Heart left ventricle (tissue), 16 donors: ENCODE data around the gene PTTG1IP. TPM values are rescaled to one million over a fixed set of nuclear protein-coding genes. Genes with fewer than 3 reads are reported as not detected.

Source experiments
- ATAC-seq, 4 donors: fragments of 200-7000 bp; cut with Tn5 transposase; one replicate each; pipeline ENCODE4 v1.9.1; 2020 to 2022; ENCODE audit warnings: moderate library complexity in 4 of 4, mild to moderate bottlenecking in 3 of 4, moderate number of reproducible peaks in 1 of 4
- DNase-seq, 5 donors: peaks; one replicate each; pipeline ENCODE4 v3.0.0-alpha.2; 2020
- H3K27ac ChIP-seq, 12 donors: fragments of 200-600 bp; sonication (generic) in 4 of 12; one replicate each; pipeline versions ENCODE4 v1.5.0 to v1.8.0; 2016 to 2022; ENCODE audit warnings: mild to moderate bottlenecking in 2 of 12
- H3K27me3 ChIP-seq, 9 donors: fragments of 200-600 bp; sonication (generic) in 2 of 9; one replicate each; pipeline versions ENCODE4 v1.5.1 to v1.8.0; 2016 to 2022; ENCODE audit warnings: mild to moderate bottlenecking in 3 of 9
- H3K36me3 ChIP-seq, 9 donors: fragments of 200-600 bp; sonication (generic) in 2 of 9; one replicate each; pipeline versions ENCODE4 v1.5.0 to v1.8.0; 2018 to 2022; ENCODE audit warnings: mild to moderate bottlenecking in 2 of 9
- H3K4me1 ChIP-seq, 12 donors: fragments of 200-600 bp; sonication (generic) in 4 of 12; one replicate each; pipeline versions ENCODE4 v1.5.0 to v1.8.0; 2016 to 2022; ENCODE audit warnings: mild to moderate bottlenecking in 3 of 12
- H3K4me3 ChIP-seq, 12 donors: fragments of 200-600 bp; sonication (generic) in 4 of 12; one replicate each; pipeline versions ENCODE4 v1.5.0 to v1.8.0; 2017 to 2022; ENCODE audit warnings: mild to moderate bottlenecking in 9 of 12, moderate library complexity in 4 of 12
- H3K9me3 ChIP-seq, 12 donors: fragments of 200-600 bp; sonication (generic) in 4 of 12; one replicate each; pipeline versions ENCODE4 v1.5.0 to v1.8.0; 2016 to 2022; ENCODE audit warnings: mild to moderate bottlenecking in 1 of 12
- POLR2A ChIP-seq, 2 donors: fragments of 450-650 bp; IDR thresholded peaks; one replicate each; pipeline ENCODE4 v1.6.1; 2017; ENCODE audit warnings: antibody characterized with exemption in 2 of 2, mild to moderate bottlenecking in 2 of 2, moderate library complexity in 2 of 2
- WGBS, 4 donors: extraction: QIAGEN DNeasy Blood & Tissue Kit in 2 of 4; methylation state at CpG; one replicate each; pipeline versions ENCODE4 v1.1.5 to v1.1.7; 2013 to 2018; 5-methylcytosine and 5-hydroxymethylcytosine counted together
- intact Hi-C, 10 donors: fragments of 100-400 bp; cut with DNase I; formaldehyde crosslinking; loops; one replicate each; pipeline versions ENCODE4 v1.11.1 to v1.14.2; 2022
- polyA plus RNA-seq, 2 donors: library from polyadenylated mRNA; stranded (reverse); fragments of 200-250 nt; gene quantifications; one replicate each; pipeline ENCODE4 v1.2.3, GENCODE V29; 2013
- total RNA-seq, 9 donors: library from RNA; depleted of rRNA in 2 of 9; stranded (reverse); fragments of >200 nt in 2 of 9; fragmentation: NEBNext Ultra II Directional in 3 of 9; extraction: Animal tissue kit (Norgen Biotek cat#: 25700) in 3 of 9; gene quantifications; one replicate each; pipeline versions ENCODE4 v1.1.0 to v1.2.4, GENCODE V29; 2016 to 2023
- TF ChIP-seq, protein P1 (sequence below), 12 donors: fragments of 200-600 bp; sonication (generic) in 4 of 12; IDR thresholded peaks; one replicate each; pipeline versions ENCODE4 v1.5.0 to v1.8.0; 2018 to 2022; ENCODE audit warnings: antibody characterized with exemption in 12 of 12, mild to moderate bottlenecking in 5 of 12
- donor health status: ischemic (EF 13 %, LVEDD 7.1; RV severe dilation, severe dysfunction).
- donor health status: healthy with polysubstance abuse.
- donor health status: DM: no; HTN: yes; CAD: no.
- donor health status: DM: no; HTN: no; CAD: no.
- donor health status: ischemic (EF 25% LVEDD 6.9; RV normal size, moderate dysfunction).
- donor health status: ischemic (EF 25% LVEDD 5.7; RV mildly dilated, moderate dysfunction).
- donor health status: healthy.
- donor health status: DM: yes; HTN: yes; CAD: no.
- donor health status: ischemic (EF 35%, LVEDD 5.7; RV mildly dilated, moderate dysfunction).
- donor health status: nonischemic (EF 11% LVEDD 7.7; RV severe dilation, severe dysfunction).
- donor health status: DM: yes; HTN: yes; CAD: no.
- donor health status: PGD.
- donor health status: ischemic (EF 29% LVEDD 5.4; RV normal size, mild dysfunction).
- donor health status: nonischemic (EF 23%, LVEDD 6.1; RV moderate dilation, normal function).

Gene PTTG1IP
- total and polyA plus RNA-seq, 11 donors, result 126 to 319 (median 172) TPM

DNA sequence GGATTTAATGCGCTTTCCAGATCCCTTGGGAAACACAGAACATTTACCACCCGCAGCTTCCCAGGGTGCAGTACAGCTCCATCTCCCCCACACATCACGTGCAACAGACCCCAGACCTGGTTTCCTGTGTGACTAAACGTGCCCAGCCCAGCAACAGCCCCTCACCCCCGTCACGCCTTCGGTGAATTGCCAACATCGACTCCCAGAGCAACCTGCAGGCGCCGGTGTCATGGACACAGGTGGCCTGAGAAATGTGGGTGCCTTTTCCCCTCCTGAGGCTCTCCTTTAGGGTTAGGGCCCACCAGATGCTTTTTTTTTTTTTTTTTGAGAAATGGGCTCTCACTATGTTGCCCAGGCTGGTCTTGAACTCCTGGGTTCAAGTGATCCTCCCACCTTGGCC, 31.4 kb downstream of the PTTG1IP start:
- Histone ChIP-seq H3K4me1 (peaks cover 0 to 21% (median 19%) of the 10 kb centered on the region in 12 donors), H3K9me3 (no peaks in the 10 kb centered on the region), H3K4me3 (no peak overlapping the region), H3K27ac (no peak overlapping the region), H3K27me3 (no peaks in the 10 kb centered on the region), H3K36me3 (no peaks in the 10 kb centered on the region)
- DNase-seq (no peak), ATAC-seq (no peak)
- 82 to 87% (median 84%) methylated on average over 10 of the region's 10 CpGs for WGBS, 4 donors
- intact Hi-C loops, result loop anchor here in 1 of 10 donors (2.0 kb wide), 1 partner anchor 23 kb away; the partner anchor contains the start of gene SUMO3
- TF ChIP-seq, protein P1, sequence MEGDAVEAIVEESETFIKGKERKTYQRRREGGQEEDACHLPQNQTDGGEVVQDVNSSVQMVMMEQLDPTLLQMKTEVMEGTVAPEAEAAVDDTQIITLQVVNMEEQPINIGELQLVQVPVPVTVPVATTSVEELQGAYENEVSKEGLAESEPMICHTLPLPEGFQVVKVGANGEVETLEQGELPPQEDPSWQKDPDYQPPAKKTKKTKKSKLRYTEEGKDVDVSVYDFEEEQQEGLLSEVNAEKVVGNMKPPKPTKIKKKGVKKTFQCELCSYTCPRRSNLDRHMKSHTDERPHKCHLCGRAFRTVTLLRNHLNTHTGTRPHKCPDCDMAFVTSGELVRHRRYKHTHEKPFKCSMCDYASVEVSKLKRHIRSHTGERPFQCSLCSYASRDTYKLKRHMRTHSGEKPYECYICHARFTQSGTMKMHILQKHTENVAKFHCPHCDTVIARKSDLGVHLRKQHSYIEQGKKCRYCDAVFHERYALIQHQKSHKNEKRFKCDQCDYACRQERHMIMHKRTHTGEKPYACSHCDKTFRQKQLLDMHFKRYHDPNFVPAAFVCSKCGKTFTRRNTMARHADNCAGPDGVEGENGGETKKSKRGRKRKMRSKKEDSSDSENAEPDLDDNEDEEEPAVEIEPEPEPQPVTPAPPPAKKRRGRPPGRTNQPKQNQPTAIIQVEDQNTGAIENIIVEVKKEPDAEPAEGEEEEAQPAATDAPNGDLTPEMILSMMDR (IDR thresholded peaks at IDR 0.05), result no peak
- TF ChIP-seq POLR2A (IDR thresholded peaks at IDR 0.05), result no peak

DNA sequence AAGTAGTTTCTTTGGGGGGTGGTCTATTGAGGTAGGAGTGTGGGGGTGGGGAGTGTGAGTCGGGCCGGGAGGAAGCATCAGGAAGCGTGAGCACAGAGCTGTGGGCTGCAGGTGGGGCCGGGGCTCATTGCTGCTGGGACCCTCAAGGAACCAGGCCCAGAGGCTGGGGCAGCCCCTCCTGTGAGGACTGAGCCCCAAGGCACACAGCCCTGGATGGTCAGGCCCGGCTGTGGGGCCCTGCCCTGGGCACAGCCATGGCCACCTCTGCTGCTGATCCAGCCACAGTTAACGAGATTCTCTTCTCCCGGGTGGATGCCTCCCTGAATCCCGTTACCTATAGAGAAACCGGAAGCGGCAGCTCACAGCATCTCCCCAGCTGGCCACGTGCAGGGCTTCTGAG, 32.7 kb downstream of the PTTG1IP start:
- no peaks in the 10 kb centered on the region for H3K36me3 ChIP-seq
- no peaks in the 10 kb centered on the region for H3K27me3 ChIP-seq
- ATAC-seq (no peak), DNase-seq (no peak)
- intact Hi-C loops, result no loop called here
- no peaks in the 10 kb centered on the region for H3K9me3 ChIP-seq
- WGBS, 4 donors, result 70 to 84% (median 79%) methylated on average over 8 to 11 of the region's 11 CpGs
- TF ChIP-seq POLR2A (IDR thresholded peaks at IDR 0.05), result no peak
- TF ChIP-seq, protein P1 (IDR thresholded peaks at IDR 0.05), result no peak
- H3K4me1 ChIP-seq, result peaks cover 0 to 15% (median 8%) of the 10 kb centered on the region in 12 donors
- no peak overlapping the region for H3K4me3 ChIP-seq
- H3K27ac ChIP-seq, result no peak overlapping the region

DNA sequence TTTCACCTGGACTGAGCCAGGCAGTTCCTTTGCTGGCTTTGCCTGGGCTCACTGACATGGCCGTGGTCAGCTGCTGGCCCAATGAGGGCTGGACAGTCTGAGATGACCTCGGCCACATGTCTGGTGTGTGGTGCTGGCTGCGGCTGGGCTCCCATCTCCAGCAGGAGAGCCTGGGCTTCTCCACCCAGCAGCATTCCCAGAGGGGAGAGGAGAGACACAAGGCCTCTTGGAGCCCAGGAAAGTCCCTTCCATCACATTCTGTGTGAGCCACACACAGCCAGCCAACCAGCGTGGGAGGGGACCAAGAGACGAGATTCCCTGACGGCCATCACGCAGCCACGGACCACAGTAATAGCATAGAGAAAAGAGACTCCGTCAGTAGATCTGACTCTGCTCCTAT, 34.5 kb downstream of the PTTG1IP start:
- TF ChIP-seq, protein P1 (IDR thresholded peaks at IDR 0.05), result no peak
- no peak for TF ChIP-seq POLR2A (IDR thresholded peaks at IDR 0.05)
- no peaks in the 10 kb centered on the region for H3K36me3 ChIP-seq
- H3K4me3 ChIP-seq, result no peak overlapping the region
- no peak overlapping the region for H3K27ac ChIP-seq
- no peaks in the 10 kb centered on the region for H3K27me3 ChIP-seq
- ATAC-seq, result no peak
- DNase-seq, result no peak
- H3K4me1 ChIP-seq, result peaks cover 0 to 8% (median 4%) of the 10 kb centered on the region in 12 donors
- WGBS, 4 donors, result 82 to 90% (median 88%) methylated on average over 9 of the region's 9 CpGs
- intact Hi-C loops, result no loop called here
- no peaks in the 10 kb centered on the region for H3K9me3 ChIP-seq

DNA sequence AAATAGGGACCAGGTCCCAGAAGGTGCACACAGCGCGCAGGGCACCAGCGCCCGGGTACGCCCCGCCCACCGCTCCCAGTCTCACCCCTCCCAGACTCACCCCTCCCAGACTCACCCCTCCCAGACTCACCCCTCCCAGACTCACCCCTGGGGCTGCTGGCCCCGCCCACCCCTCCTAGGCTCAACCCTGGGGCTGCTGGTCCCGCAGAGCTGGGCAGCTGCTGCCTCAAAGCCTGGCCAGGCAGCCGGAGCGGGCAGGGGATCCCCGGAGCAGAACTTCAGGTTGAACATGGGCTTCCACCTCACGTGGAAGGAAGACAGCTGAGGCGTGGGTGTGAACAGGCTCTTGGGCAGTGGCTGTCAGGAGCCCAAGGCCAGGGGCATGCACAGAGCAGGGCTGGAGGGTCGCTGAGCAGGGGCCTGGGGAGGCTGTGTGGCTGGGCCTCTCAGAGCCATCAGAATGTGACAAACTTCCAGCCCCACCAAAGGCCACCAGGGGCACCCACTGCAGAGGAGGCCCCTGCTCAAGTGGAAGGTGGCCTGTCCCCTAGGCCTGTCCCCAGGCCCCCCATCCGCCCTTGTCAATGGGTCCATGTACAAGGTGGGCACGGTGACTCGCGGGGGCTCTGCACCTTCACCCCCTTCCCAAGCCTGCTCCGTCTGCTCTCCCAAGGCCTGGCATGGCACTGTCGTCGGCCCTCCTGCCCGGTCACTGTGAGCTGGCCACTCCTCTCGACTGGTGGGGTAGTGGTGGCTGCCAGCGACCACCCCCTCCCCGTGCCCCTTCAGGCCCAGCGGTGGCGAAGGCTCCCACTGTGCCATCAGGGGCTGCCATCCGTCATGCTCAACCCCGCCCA, 35.2 kb downstream of the PTTG1IP start:
- Histone ChIP-seq H3K9me3 (no peaks in the 10 kb centered on the region), H3K36me3 (no peaks in the 10 kb centered on the region), H3K27ac (no peak overlapping the region), H3K27me3 (no peaks in the 10 kb centered on the region), H3K4me1 (peaks cover 0 to 8% (median 4%) of the 10 kb centered on the region in 12 donors), H3K4me3 (no peak overlapping the region)
- intact Hi-C loops, result no loop called here
- WGBS, 4 donors, result 82 to 94% (median 88%) methylated on average over 21 to 30 of the region's 30 CpGs
- TF ChIP-seq, protein P1 (IDR thresholded peaks at IDR 0.05), result no peak
- TF ChIP-seq POLR2A (IDR thresholded peaks at IDR 0.05), result no peak
- ATAC-seq (no peak), DNase-seq (no peak)
